NCI-H748 (cell line): ENCODE results near the gene TIGD3.

ENCODE experiments used
- DNase-seq: peaks from one replicate; lab custom pipeline; 2025; ENCODE audit not compliant: unreplicated experiment; lab: John Stamatoyannopoulos, UW

The TIGD3 gene

GRCh38 chr11:65354265-65355012 lies at the start of gene TIGD3:
TIGD3 (plus strand) TSS chr11:65354751; CDS start chr11:65355809, 1,058 bp downstream.
- DNase-seq: peak; percentile 97

- no peak for DNase-seq
Measured at GRCh38 chr11:65305501-65306268, 48.9 kb upstream of the TIGD3 start.

- DNase-seq: no peak
Measured at GRCh38 chr11:65307298-65308229, 47.0 kb upstream of the TIGD3 start.

GRCh38 chr11:65308281-65308891 lies 46.2 kb upstream of the TIGD3 start:
- no peak for DNase-seq

GRCh38 chr11:65309006-65309405 lies 45.5 kb upstream of the TIGD3 start:
- DNase-seq: no peak

GRCh38 chr11:65310215-65310614 lies 44.3 kb upstream of the TIGD3 start:
- DNase-seq: no peak

GRCh38 chr11:65310736-65311135 lies 43.8 kb upstream of the TIGD3 start:
- no peak for DNase-seq

GRCh38 chr11:65311170-65311678 lies 43.3 kb upstream of the TIGD3 start:
- DNase-seq: no peak

GRCh38 chr11:65314501-65315203 lies 39.9 kb upstream of the TIGD3 start, which contains the start of gene CDC42EP2:
CDC42EP2 (plus strand) TSS chr11:65314866; CDS start chr11:65320899, 6,033 bp downstream.
- DNase-seq: peak; percentile 78

GRCh38 chr11:65315204-65315865 lies 39.2 kb upstream of the TIGD3 start:
- DNase-seq: peak; percentile 80

- no peak for DNase-seq
Measured at GRCh38 chr11:65315866-65316226, 38.7 kb upstream of the TIGD3 start.

- no peak for DNase-seq
Measured at GRCh38 chr11:65316227-65317024, 38.1 kb upstream of the TIGD3 start.

GRCh38 chr11:65317025-65317786 lies 37.3 kb upstream of the TIGD3 start:
- DNase-seq: peak; percentile 44

- no peak for DNase-seq
Measured at GRCh38 chr11:65320386-65321075, 34.0 kb upstream of the TIGD3 start.

- no peak for DNase-seq
Measured at GRCh38 chr11:65321076-65321475, 33.5 kb upstream of the TIGD3 start.

- no peak for DNase-seq
Measured at GRCh38 chr11:65321828-65322485, 32.6 kb upstream of the TIGD3 start.

- DNase-seq: no peak
Measured at GRCh38 chr11:65323813-65324212, 30.7 kb upstream of the TIGD3 start.
